ENCODE results near the gene CPLX1.
A peak's percentile ranks its signal among the peaks of the same experiment; 100 is the strongest.
"Not testable (repeated sequence)": the region's sequence is repeated elsewhere in the genome, so short reads cannot be mapped to it uniquely, and the experiment has no call there.

The CPLX1 gene

DNA sequence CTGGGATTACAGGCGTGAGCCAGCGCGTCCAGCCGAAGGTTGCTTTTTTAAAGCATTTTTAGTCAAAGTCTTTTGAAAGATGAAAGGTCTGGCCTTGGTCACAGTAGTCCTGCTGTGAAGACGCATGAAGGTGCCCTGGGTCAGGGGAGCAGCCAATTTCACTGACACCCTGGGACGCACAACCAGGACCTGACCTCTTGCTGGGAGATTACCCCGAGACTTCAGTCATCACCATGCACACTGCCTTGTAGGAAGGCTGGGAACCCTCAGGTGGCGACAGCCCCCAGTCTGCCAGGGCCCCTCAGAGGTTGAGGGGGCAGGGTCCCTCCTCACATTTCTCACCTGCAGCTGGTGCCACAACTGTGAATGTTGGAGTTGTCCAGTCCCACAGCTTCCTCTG is 53.2 kb downstream of the CPLX1 start:
- DNase-seq, result no peak

DNA sequence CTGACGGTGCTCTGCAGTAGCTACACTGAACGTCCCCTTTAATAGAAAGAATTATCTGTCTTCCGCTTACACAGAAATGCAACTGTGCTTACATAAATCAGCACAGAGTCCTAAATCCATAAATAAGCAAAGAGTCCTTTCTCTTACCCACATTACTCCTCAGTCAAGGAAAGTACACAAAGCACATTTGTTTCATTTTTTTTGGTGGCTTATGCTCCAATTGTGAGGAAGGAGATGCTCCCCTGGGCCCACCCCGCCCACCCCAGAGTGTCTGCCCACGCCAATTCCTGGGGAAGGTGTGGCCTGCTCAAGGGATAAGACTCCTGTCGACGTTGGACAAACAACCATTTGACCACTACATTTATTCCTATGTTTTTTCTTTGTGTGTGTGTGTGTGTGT is 53.8 kb downstream of the CPLX1 start:
- no peak for DNase-seq

DNA sequence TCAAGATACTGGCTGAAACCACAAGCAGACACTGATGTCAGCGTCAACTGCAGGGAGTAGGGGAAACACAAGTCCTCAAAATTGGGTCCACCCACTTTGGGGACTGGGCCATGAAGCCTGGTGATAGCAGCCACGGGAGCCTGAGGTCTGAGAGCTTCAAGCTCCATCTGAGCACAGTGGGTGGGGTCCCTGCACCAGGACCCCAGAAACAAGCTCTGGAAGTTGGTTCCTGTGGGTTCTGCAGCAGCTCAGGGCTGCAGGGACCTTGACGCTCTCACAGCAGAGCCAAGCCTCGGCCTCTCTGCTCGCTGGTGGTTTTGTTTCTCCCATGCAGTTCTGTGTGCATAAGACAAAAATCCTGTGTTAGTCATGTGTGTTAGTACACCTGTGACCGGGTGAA is 54.5 kb downstream of the CPLX1 start:
- no peak for DNase-seq

DNA sequence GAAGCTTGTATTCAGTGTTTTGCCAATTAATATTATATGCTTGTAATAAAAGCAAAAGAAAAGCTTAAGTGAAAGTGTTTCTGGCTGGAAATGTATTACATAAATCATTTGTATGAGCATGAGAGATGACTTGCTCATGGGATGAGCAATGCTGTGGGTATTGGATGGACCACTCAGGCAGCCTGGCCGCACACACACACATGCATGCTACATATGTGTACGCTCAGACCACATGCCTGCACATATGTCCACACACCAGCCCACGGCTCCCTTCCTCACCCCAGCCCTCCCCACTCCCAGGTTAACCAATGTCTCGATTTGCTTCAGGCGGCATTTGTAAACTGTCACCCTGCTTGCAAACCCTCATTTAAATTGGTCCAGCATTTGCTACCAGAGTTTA is 55.9 kb downstream of the CPLX1 start:
- DNase-seq, result no peak

DNA sequence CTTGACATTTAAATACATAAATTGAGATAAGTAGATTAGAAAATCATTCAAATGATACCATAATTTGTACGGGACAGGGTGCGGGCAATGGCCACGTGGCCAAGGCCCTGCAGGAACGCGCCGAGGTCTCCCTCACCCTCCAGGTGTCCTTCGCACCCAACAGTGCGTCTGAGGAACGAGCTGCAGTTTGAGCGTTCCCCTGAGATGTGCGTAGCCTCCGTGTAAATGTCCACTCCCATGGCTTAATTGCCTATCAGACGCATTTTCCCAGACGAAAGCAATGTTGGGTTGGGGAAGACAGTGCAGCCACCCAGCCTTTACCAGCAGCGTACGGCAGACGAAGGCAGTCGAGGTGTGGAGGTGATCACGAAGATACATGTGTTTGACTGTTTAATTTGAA is 56.4 kb downstream of the CPLX1 start:
- DNase-seq, result no peak

DNA sequence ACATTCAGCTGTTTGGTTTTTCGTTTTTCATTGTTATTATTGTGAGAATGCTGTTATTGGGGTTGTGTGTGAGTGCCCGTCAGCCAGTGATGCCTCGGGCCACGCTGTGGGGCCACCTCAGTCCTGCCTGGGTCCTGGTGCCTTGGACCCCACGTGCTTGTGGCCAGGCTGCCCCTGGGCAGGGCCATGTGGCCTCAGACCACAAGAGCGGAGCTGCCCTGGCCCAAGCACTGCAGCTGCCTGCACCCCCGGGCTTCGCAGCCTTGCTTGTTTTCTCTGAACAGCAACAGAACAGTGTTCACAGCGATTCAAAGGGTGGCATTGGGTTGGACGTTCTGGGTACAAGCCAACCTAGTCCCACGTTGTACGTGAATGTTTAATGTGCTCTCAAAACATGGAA is 56.9 kb downstream of the CPLX1 start:
- DNase-seq, result no peak

DNA sequence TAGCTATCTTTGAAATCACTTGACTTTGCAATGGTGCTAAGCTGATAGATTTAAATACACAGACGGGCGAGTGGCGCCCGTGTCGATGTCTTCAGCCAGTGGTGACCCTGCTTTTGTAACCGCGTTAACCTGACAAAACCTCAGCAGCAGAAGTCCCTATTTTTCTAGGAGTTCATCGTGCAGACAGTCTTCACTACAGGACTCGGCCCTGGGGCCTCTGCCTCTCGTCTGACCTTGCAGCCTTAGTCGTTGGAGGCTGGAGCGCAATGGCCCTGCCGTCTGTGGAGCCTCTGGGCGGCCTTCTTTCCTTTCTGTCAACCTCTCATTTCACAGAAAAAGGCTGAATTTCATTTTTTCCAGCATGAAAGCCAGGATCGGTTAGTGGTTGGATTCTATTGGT is 57.9 kb downstream of the CPLX1 start:
- no peak for DNase-seq

DNA sequence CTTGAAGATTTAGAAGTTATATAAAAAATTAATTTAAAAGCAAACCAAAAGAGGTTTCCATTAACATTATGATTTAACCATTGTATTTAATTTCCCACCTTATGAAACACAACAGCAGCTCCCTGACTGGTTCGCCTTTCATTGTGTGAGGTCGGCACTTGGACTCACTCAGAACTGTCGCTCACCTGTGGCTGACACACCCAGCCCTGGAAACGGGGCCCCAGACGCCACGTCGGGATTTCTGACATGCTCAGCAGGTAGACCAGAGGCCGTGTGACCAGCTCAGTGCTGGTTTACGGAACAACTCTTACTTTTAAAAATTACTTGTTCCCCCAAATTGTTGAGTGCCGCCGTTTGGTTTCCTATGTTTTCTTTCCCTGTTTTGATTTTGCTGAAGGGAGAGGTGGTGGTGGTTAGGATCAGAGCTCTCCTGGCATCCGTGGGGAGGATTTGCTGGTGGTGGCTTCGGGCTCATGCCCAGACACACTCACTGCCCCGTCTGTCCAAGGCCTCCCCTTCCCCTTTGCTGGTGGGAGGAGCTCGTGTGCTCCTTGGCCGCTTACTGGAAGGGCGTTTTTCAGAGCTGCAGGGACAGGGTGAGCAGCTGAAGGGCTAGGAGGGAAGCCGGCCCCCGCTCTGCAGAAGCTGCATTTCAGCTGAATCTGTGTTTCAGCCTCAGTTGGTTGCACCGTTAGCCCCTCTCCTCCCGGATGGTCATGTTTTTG is 59.2 kb downstream of the CPLX1 start:
- no peak for DNase-seq

DNA sequence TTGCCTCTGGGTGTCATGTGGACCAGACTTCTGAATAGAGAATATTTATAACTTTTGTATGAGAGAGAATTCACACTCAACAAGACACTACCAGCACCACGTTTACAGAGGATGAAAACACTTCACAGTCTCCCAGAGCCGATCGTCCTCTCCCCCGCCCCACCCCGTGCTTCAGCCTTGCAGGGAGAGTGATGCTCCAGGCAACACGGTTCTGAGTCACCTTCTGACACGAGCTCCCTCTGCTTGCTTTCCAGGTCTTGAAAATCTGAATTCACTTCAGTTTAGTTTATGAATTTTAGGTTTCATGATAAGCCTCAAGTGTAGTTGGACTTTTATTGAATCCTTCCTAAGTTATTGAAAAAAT is 59.8 kb downstream of the CPLX1 start:
- no peak for DNase-seq

DNA sequence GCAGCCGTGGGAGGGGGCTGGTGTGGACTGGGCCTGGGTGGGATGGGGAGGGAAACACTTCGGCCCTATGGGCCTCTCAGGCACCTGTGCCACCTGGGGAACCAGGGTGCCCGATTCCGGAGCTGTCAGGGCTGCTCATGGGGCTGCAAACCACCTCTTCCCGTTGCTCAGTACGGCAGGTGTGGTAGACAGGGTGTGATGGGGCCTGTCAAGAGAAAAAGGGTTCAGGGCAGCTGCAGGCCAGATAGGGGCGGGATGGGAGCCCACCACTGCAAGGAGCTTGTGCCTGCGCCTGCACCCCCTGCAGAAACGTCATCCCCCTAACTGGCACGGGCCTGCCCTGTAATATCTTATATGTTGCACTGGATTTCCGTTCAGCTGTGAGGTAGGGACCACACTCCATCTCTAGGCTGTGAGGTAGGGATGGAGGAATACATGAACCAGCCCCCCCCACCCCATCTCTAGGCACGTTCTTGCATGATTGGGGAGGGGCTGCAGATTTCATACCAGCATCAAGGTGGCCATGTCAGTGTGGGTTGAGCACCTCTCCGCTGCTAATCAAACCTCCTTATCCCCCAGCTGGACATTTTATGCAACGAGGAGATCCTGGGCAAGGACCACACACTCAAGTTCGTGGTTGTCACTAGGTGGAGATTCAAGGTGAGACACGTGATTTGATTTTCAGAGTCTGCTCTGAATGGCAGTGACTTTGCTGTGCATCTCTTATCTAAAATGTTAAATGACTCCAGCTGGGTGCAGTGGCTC is 61.3 kb downstream of the CPLX1 start:
- DNase-seq, result no peak

DNA sequence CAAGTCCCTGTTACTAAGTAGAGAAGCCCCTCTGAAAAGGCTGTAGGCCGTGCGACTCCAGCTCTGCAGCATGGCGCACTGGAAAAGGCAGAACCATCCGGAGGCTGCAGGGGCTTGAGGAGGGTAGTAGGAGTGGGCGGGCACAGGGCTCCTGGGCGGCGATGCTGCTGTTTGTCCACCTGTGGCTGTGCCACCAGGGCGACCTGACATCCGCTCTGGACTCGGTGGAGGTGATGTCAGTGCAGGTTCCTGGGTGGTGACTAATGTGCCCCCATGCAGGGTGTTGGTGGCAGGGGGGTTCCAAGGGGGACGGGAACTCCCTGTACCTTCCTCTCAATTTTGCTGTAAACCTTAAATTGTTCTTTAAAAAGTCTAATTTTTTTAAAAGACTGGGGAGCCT is 62.0 kb downstream of the CPLX1 start:
- no peak for DNase-seq

DNA sequence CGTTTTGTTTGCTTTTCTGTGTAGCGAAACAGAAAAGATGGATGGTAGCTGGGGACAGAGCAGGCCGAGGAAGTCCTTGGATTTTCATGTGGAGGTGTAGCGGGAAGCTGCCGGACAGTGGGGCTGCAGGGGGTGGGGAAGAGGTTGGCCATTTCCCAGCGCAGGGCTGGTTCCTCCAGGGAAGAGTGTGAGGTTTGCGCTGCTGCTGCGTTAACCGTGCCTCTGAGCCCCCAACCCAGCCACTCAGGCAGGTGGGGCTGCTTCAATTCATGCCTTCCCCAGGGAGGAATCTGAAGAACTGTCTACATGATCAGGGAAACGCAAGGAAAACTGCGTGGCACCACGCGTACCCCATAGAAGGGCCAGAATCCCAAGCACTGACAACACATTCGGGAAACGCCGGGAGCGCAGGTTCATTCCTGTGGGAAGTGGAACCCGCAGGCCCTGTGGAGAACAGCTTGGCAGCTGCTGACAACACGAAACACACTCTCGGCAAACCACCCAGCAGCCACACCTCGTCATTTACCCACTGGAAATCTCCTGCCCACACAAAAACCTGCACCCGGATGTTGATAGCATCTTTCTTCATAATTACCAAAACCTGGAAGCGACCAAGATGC is 62.6 kb downstream of the CPLX1 start:
- no peak for DNase-seq

DNA sequence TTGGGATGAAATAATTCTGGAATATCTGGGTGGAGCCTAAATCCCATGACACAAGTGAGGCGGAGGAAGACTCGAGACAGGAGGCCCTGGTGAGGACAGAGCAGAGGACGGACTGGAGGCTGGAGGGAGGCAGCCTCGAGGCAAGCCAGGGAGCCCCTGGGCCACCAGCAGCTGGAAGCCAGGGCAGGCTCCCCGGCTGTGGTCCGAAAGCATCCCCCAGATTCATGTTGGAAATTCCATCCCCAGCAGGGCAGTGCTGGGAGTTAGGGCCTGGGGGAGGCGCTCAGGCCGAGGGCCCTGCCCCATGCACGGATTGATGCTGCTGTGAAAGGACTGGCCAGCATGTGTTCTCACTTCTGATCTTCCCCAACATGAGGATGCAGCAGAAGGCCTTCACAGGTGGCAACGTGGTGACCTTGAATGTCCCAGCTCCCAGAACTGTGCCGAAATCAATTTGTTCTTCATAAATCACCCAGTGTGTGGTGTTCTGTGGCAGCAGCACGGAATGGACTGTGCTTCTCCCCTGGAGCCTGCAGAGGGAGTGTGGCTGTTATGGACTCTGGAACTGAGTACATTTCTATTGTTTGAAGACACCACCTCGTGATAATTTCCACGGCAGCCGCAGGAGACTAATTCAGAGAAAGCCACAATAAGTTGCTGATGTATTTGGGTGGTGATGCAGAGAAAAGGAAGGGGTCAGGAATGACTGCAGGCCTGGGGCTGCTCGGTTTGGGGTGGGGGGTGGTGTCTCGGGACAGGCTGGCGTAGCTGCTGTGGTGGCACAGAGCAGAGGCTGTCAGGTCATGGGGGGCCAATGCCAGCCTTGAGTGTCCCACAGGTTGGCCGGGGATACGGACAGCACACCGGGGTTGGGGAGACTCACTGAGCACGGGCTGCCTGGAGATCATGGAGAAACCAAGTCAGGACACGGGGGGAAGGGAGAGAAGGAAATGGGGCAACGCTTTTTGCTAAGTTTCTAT is 63.4 kb downstream of the CPLX1 start:
- no peak for DNase-seq

DNA sequence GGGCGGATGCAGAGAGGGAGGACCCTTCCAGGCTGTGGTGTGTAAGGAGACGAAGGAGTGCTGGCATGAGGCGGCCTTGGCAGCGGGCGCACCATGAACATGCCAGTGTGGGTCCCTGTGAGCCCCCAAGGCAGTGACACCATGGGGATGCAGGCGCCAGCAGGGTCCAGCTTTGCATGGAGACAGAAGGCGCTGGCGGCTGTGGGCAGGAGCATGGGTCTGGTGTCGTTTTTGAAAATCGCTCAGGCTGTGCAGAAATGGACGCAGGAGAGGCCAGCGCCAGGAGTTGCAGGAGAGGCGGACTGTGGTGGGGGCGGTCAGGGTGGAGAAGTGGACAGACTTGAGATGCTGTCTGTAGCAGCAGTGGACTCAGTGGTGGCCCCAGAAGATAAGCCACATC is 64.2 kb downstream of the CPLX1 start:
- no peak for DNase-seq

DNA sequence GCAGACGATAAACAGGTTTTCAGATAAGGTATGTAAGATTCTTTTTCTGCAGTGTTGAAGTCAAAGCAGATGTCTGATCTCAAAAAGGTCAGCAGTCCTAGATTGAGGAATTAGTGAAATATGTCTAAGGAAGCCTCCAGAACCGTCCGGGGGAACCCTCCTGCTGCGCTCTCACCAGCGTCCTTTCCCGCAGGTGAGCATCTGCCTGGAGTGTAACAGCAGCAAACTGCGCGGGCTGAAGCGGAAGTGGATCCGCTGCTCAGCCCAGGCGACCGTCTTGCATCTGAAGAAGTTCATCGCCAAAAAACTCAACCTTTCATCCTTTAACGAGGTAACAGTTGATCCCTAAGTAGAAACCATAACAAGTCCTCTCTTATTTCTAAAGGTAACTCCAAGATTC is 64.8 kb downstream of the CPLX1 start:
- no peak for DNase-seq

DNA sequence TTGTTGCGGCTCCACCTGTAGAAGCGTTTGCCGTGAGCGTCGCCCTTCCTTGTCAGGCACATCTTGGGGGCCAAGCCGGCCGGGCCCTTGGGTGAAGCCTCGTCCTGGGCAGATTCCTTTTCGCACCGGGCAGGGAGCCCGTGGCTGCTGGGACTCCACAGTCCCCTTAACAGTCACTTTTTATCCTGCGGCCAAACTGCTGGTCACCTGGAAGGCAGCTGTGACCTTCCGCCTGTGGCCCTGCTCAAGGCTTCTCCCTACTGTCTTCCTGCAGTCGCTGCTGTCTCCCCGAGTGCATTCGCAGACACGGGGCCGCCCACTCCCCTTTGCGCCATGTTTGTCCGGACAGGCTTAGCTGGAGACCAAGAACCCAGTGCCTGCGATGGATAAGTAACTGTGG is 65.3 kb downstream of the CPLX1 start:
- no peak for DNase-seq

DNA sequence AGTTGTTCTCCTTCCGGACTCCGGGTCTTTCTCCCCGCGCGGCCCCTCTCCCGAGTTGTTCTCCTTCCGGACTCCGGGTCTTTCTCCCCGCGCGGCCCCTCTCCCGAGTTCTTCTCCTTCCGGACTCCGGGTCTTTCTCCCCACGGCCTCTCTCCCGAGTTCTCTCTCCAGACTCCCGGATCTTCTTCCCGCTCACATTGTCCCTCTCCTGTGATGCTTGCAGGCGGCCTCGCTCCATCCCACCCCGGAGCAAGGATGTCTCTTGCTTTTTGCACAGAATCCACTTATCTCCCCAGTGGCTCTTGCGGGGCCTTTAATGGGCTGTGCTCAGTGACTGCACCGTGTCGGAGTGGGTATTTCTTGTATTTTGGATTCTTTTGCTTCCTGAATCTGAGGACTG is 66.1 kb downstream of the CPLX1 start:
- DNase-seq, result not testable (repeated sequence)

DNA sequence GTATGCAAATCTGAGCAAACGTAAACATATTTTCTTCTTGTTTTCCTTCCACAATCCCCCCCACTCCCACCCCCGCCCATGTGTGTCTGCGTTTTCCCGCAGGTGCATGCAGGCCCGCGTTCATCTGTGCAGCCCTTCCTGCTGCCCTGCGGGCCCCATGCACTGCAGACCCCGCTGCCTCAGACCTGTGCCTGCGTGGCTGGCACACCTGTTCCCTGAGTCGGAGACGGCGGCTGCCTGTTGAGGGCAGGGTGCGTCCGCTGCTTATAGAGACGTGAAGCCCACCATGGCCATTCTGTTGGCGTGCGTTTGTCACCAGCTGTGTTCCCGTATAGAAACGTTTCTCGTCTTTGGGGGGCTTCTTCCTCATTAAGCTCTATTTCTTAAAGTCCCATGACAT is 68.8 kb downstream of the CPLX1 start:
- DNase-seq, result no peak

DNA sequence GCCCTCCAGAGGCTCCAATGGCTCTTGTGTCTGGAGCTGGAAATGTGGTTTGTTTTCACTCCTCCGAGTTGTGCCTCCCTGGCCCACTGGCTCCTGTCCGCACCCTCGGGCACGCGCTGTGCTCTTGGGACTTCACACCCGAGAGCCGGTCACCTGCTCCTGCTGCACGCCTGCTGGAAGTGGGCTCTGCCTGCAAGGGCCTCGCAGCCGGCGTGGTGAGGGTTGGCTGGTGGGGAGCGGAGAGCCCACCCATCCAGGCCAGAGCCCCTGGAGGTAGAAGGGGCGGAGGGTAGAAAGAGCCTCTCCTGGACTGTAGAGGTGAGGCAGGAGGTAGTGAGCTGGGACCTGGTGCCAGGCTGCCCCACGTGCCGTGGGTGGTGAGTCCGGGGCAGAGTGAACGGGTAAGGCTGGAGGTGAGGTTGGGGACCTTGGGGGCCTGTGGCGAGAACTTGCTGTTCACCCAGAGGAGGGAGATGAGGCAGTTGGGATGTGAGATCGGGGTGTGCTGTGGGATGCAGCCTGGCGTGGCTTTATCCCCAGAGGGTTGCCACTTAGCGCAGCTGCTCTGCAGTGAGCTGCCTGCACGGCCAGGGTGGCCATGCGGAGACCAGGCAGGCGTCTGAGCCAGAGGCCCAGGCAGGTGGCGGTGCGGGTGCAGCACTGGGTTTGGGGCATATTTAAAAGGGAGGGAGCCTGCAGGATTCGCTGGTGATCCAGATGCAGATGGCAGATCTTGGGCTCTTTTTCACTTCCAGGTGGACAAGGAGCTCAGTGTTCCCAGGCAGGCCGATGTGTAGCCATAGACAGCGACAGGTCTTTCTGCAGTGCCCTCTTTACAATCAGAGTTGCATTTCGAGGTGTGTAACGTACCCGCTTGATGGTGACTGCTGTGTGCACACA is 71.5 kb downstream of the CPLX1 start:
- DNase-seq, result no peak

DNA sequence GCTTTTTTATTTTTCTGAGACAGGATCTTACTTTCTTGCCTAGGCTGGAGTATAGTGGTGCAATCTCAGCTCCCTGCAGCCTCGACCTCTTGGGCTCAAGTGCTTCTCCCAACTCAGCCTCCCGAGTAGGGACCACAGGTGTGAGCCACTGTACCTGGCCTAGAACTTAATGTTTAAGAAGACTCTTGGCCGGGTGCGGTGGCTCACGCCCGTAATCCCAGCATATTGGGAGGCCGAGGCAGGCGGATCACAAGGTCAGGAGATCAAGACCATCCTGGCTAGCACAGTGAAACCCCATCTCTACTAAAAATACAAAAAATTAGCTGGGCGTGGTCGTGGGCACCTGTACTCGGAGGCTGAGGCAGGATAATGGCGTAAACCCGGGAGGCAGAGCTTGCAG is 72.7 kb downstream of the CPLX1 start:
- not testable (repeated sequence) for DNase-seq

DNA sequence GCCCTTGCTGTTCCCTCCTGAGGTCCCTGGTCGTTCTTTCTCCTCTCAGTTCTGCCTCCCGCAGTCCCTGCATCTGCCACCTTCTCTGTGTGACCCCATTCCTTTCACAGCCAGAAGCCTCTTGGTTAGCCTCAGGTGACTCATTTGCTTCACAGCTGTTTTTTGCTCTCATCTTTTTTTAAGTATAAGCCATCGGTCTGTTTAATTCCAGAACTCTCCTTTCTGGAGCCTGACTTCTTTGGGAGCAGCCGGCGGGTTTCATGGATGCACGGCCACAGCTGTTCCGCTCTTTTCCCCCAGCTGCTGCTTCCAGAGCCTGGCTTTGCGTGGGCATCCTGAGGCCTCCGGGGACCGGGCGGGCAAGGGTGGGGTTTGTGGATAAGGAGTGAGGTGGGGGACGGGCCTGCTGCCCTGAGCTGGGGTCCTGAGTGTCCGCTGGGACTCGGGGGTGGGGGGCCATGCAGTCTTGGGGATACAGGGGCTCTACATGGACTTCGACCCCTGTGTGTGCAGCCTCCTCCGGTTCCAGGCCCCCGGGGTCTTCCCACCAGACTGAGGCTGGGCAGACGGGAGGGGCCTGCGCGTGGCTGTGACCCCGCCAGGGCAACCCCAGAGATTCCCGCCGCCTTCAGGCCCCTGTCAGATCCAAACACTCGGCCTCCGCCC is 73.6 kb downstream of the CPLX1 start:
- peak; percentile 38 for DNase-seq

DNA sequence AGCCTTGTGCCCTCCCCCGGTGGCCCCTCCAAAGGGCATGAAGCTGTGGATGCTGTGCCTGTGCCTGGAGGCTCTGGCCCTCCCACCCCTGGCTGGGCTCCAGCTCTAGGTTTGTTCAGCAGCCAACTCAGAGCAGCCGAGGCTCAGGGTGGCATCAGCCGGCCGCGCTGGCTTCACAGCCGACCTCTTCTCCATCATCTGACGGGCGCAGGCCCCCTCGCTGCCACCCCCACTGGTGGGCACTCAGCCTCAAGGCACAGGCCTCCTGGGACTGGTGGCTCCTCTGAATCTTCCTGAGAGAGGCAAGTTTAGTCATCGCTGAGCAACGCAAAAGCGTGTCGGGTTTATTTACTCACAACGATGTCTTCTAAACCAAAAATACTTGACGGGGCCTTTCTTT is 74.3 kb downstream of the CPLX1 start:
- no peak for DNase-seq
